Measurements from ENCODE around the gene COL4A2. TPM values are rescaled to one million over a fixed set of nuclear protein-coding genes. Genes with fewer than 3 reads are reported as not detected.

The COL4A2 gene
- total RNA-seq, 1 donor from 2014 or later = 60.9 TPM

GRCh38 chr13:110367620-110368019 is 60.5 kb downstream of the COL4A2 start:
- Mint-ChIP-seq H3K9me3 (ENCODE audit: unreplicated experiment) (no peaks in the 10 kb centered on the region), H3K27me3 (ENCODE audit: unreplicated experiment) (no peaks in the 10 kb centered on the region), H3K4me3 (ENCODE audit: unreplicated experiment) (no peak overlapping the region), H3K4me1 (ENCODE audit: low read depth, unreplicated experiment) (peaks cover 5% of the 10 kb centered on the region), H3K36me3 (ENCODE audit: unreplicated experiment) (no peaks in the 10 kb centered on the region), H3K27ac (ENCODE audit: unreplicated experiment) (no peak overlapping the region)
- TF ChIP-seq, protein P1, sequence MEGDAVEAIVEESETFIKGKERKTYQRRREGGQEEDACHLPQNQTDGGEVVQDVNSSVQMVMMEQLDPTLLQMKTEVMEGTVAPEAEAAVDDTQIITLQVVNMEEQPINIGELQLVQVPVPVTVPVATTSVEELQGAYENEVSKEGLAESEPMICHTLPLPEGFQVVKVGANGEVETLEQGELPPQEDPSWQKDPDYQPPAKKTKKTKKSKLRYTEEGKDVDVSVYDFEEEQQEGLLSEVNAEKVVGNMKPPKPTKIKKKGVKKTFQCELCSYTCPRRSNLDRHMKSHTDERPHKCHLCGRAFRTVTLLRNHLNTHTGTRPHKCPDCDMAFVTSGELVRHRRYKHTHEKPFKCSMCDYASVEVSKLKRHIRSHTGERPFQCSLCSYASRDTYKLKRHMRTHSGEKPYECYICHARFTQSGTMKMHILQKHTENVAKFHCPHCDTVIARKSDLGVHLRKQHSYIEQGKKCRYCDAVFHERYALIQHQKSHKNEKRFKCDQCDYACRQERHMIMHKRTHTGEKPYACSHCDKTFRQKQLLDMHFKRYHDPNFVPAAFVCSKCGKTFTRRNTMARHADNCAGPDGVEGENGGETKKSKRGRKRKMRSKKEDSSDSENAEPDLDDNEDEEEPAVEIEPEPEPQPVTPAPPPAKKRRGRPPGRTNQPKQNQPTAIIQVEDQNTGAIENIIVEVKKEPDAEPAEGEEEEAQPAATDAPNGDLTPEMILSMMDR (IDR thresholded peaks at IDR 0.05; ENCODE audit: partially characterized antibody, unreplicated experiment) = no peak
- no peak for DNase-seq

GRCh38 chr13:110368408-110368807 is 61.3 kb downstream of the COL4A2 start:
- no peak for DNase-seq
- no peaks in the 10 kb centered on the region for H3K27me3 Mint-ChIP-seq (ENCODE audit: unreplicated experiment)
- H3K4me3 Mint-ChIP-seq (ENCODE audit: unreplicated experiment) = no peak overlapping the region
- no peak overlapping the region for H3K27ac Mint-ChIP-seq (ENCODE audit: unreplicated experiment)
- peaks cover 5% of the 10 kb centered on the region for H3K4me1 Mint-ChIP-seq (ENCODE audit: low read depth, unreplicated experiment)
- H3K36me3 Mint-ChIP-seq (ENCODE audit: unreplicated experiment) = no peaks in the 10 kb centered on the region
- no peaks in the 10 kb centered on the region for H3K9me3 Mint-ChIP-seq (ENCODE audit: unreplicated experiment)
- TF ChIP-seq, protein P1 (IDR thresholded peaks at IDR 0.05; ENCODE audit: partially characterized antibody, unreplicated experiment) = no peak

- Mint-ChIP-seq H3K27me3 (ENCODE audit: unreplicated experiment) (no peaks in the 10 kb centered on the region), H3K36me3 (ENCODE audit: unreplicated experiment) (no peaks in the 10 kb centered on the region), H3K9me3 (ENCODE audit: unreplicated experiment) (no peaks in the 10 kb centered on the region), H3K4me1 (ENCODE audit: low read depth, unreplicated experiment) (peaks cover 10% of the 10 kb centered on the region), H3K27ac (ENCODE audit: unreplicated experiment) (no peak overlapping the region), H3K4me3 (ENCODE audit: unreplicated experiment) (no peak overlapping the region)
- TF ChIP-seq, protein P1 (IDR thresholded peaks at IDR 0.05; ENCODE audit: partially characterized antibody, unreplicated experiment) = no peak
- no peak for DNase-seq
Observed at GRCh38 chr13:110369400-110369799, 62.3 kb downstream of the COL4A2 start.

GRCh38 chr13:110371550-110372465 is 64.7 kb downstream of the COL4A2 start:
- H3K4me3 Mint-ChIP-seq (ENCODE audit: unreplicated experiment) = no peak overlapping the region
- H3K36me3 Mint-ChIP-seq (ENCODE audit: unreplicated experiment) = no peaks in the 10 kb centered on the region
- H3K27me3 Mint-ChIP-seq (ENCODE audit: unreplicated experiment) = no peaks in the 10 kb centered on the region
- DNase-seq = no peak
- no peaks in the 10 kb centered on the region for H3K9me3 Mint-ChIP-seq (ENCODE audit: unreplicated experiment)
- H3K27ac Mint-ChIP-seq (ENCODE audit: unreplicated experiment) = no peak overlapping the region
- TF ChIP-seq, protein P1 (IDR thresholded peaks at IDR 0.05; ENCODE audit: partially characterized antibody, unreplicated experiment) = no peak
- H3K4me1 Mint-ChIP-seq (ENCODE audit: low read depth, unreplicated experiment) = peaks cover 21% of the 10 kb centered on the region

GRCh38 chr13:110372676-110373075 is 65.6 kb downstream of the COL4A2 start:
- TF ChIP-seq, protein P1 (IDR thresholded peaks at IDR 0.05; ENCODE audit: partially characterized antibody, unreplicated experiment) = no peak
- Mint-ChIP-seq H3K9me3 (ENCODE audit: unreplicated experiment) (peaks cover 4% of the 10 kb centered on the region), H3K36me3 (ENCODE audit: unreplicated experiment) (no peaks in the 10 kb centered on the region), H3K27ac (ENCODE audit: unreplicated experiment) (no peak overlapping the region), H3K4me1 (ENCODE audit: low read depth, unreplicated experiment) (peaks cover 27% of the 10 kb centered on the region), H3K4me3 (ENCODE audit: unreplicated experiment) (no peak overlapping the region), H3K27me3 (ENCODE audit: unreplicated experiment) (peaks cover 4% of the 10 kb centered on the region)
- no peak for DNase-seq
